Astrocyte of the hippocampus (primary cell): Measurements from ENCODE around the gene SLC2A14.
"Not testable (repeated sequence)": the region's sequence is repeated elsewhere in the genome, so short reads cannot be mapped to it uniquely, and the experiment has no call there.

Experiments
- DNase-seq: peaks from one replicate; pipeline ENCODE4 v3.0.0; 2011; ENCODE audit warnings: low read depth, low spot score

Gene SLC2A14

GRCh38 chr12:7872566-7873319, at the start of gene SLC2A14:
Gene SLC2A14, minus strand, starts transcription at chr12:7872915. Its CDS starts 3,035 bp downstream, at chr12:7869880.
- peak; percentile 14 for DNase-seq

- DNase-seq: not testable (repeated sequence)
Observed at GRCh38 chr12:7921181-7921580, 48.5 kb upstream of the SLC2A14 start.

GRCh38 chr12:7918268-7918590, 45.5 kb upstream of the SLC2A14 start:
- not testable (repeated sequence) for DNase-seq

- no peak for DNase-seq
Observed at GRCh38 chr12:7917392-7918267, 44.9 kb upstream of the SLC2A14 start.

GRCh38 chr12:7916936-7917335, 44.2 kb upstream of the SLC2A14 start:
- DNase-seq: no peak

GRCh38 chr12:7915661-7916403, 43.1 kb upstream of the SLC2A14 start:
- DNase-seq: peak; percentile 27

- DNase-seq: peak; percentile 11
Observed at GRCh38 chr12:7910106-7910505, 37.4 kb upstream of the SLC2A14 start.

- peak; percentile 55 for DNase-seq
Observed at GRCh38 chr12:7907009-7907408, 34.3 kb upstream of the SLC2A14 start.

- DNase-seq: not testable (repeated sequence)
Observed at GRCh38 chr12:7906303-7906702, 33.6 kb upstream of the SLC2A14 start.

GRCh38 chr12:7905600-7906125, 32.9 kb upstream of the SLC2A14 start:
- peak; percentile 11 for DNase-seq

- peak; percentile 12 for DNase-seq
Observed at GRCh38 chr12:7905071-7905470, 32.4 kb upstream of the SLC2A14 start.

GRCh38 chr12:7902416-7902815, 29.7 kb upstream of the SLC2A14 start:
- DNase-seq: not testable (repeated sequence)

- DNase-seq: peak; percentile 9
Observed at GRCh38 chr12:7899755-7900154, 27.0 kb upstream of the SLC2A14 start.

GRCh38 chr12:7896726-7897125, 24.0 kb upstream of the SLC2A14 start:
- DNase-seq: not testable (repeated sequence)

- no peak for DNase-seq
Observed at GRCh38 chr12:7892186-7892980, 19.7 kb upstream of the SLC2A14 start.

GRCh38 chr12:7884689-7885088, 12.0 kb upstream of the SLC2A14 start:
- DNase-seq: no peak

- not testable (repeated sequence) for DNase-seq
Observed at GRCh38 chr12:7881736-7882120, 9.0 kb upstream of the SLC2A14 start.

GRCh38 chr12:7880952-7881735, 8.4 kb upstream of the SLC2A14 start:
- not testable (repeated sequence) for DNase-seq

- no peak for DNase-seq
Observed at GRCh38 chr12:7879246-7879645, 6.5 kb upstream of the SLC2A14 start.

GRCh38 chr12:7877420-7877819, 4.7 kb upstream of the SLC2A14 start:
- DNase-seq: no peak
